Measurements from ENCODE around the gene NSUN7.
A peak's percentile ranks its signal among the peaks of the same experiment; 100 is the strongest.
"Not testable (repeated sequence)": the region's sequence is repeated elsewhere in the genome, so short reads cannot be mapped to it uniquely, and the experiment has no call there.

The NSUN7 gene

GRCh38 chr4:40749717-40750460 is at the start of gene NSUN7:
TSS of gene NSUN7 (plus strand) at chr4:40749955. CDS start at chr4:40750694, 739 bp downstream.
- no peak for DNase-seq (ENCODE audit: low read depth)

GRCh38 chr4:40702137-40702799 is 47.5 kb upstream of the NSUN7 start:
- no peak for DNase-seq (ENCODE audit: low read depth)

GRCh38 chr4:40702800-40703151 is 47.0 kb upstream of the NSUN7 start:
- DNase-seq (ENCODE audit: low read depth): no peak

- no peak for DNase-seq (ENCODE audit: low read depth)
These were observed 45.7 kb upstream of the NSUN7 start for GRCh38 chr4:40704073-40704472.

- peak; percentile 12 for DNase-seq (ENCODE audit: low read depth)
These were observed 39.1 kb upstream of the NSUN7 start for GRCh38 chr4:40710484-40711254.

- DNase-seq (ENCODE audit: low read depth): not testable (repeated sequence)
These were observed 36.8 kb upstream of the NSUN7 start for GRCh38 chr4:40713001-40713400.

GRCh38 chr4:40713798-40714197 is 36.0 kb upstream of the NSUN7 start:
- no peak for DNase-seq (ENCODE audit: low read depth)

GRCh38 chr4:40718586-40718985 is 31.2 kb upstream of the NSUN7 start:
- no peak for DNase-seq (ENCODE audit: low read depth)

- peak; percentile 47 for DNase-seq (ENCODE audit: low read depth)
These were observed 30.6 kb upstream of the NSUN7 start for GRCh38 chr4:40719008-40719623.

GRCh38 chr4:40720351-40720750 is 29.4 kb upstream of the NSUN7 start:
- no peak for DNase-seq (ENCODE audit: low read depth)

GRCh38 chr4:40720916-40721315 is 28.8 kb upstream of the NSUN7 start:
- DNase-seq (ENCODE audit: low read depth): no peak

GRCh38 chr4:40721730-40722171 is 28.0 kb upstream of the NSUN7 start:
- DNase-seq (ENCODE audit: low read depth): no peak

GRCh38 chr4:40722576-40723161 is 27.1 kb upstream of the NSUN7 start:
- DNase-seq (ENCODE audit: low read depth): no peak

GRCh38 chr4:40723728-40724127 is 26.0 kb upstream of the NSUN7 start:
- no peak for DNase-seq (ENCODE audit: low read depth)

GRCh38 chr4:40728333-40728732 is 21.4 kb upstream of the NSUN7 start:
- DNase-seq (ENCODE audit: low read depth): no peak

- no peak for DNase-seq (ENCODE audit: low read depth)
These were observed 20.2 kb upstream of the NSUN7 start for GRCh38 chr4:40729555-40729954.

GRCh38 chr4:40730091-40730679 is 19.6 kb upstream of the NSUN7 start:
- DNase-seq (ENCODE audit: low read depth): no peak

- DNase-seq (ENCODE audit: low read depth): no peak
These were observed 18.4 kb upstream of the NSUN7 start for GRCh38 chr4:40731361-40731760.

- DNase-seq (ENCODE audit: low read depth): no peak
These were observed 17.9 kb upstream of the NSUN7 start for GRCh38 chr4:40731792-40732245.

- no peak for DNase-seq (ENCODE audit: low read depth)
These were observed 16.0 kb upstream of the NSUN7 start for GRCh38 chr4:40733752-40734151.

- no peak for DNase-seq (ENCODE audit: low read depth)
These were observed 15.3 kb upstream of the NSUN7 start for GRCh38 chr4:40734497-40734896.

- DNase-seq (ENCODE audit: low read depth): peak; percentile 30
These were observed 12.8 kb upstream of the NSUN7 start for GRCh38 chr4:40736910-40737309.
